T1000 (cell line): ENCODE results near the gene MAP7D2.
"Not testable (repeated sequence)": the region's sequence is repeated elsewhere in the genome, so short reads cannot be mapped to it uniquely, and the experiment has no call there.

Experiments used
- DNase-seq: peaks from one replicate; lab custom pipeline; 2025; ENCODE audit warnings: mixed read lengths; lab: John Stamatoyannopoulos, UW

MAP7D2 gene

DNA sequence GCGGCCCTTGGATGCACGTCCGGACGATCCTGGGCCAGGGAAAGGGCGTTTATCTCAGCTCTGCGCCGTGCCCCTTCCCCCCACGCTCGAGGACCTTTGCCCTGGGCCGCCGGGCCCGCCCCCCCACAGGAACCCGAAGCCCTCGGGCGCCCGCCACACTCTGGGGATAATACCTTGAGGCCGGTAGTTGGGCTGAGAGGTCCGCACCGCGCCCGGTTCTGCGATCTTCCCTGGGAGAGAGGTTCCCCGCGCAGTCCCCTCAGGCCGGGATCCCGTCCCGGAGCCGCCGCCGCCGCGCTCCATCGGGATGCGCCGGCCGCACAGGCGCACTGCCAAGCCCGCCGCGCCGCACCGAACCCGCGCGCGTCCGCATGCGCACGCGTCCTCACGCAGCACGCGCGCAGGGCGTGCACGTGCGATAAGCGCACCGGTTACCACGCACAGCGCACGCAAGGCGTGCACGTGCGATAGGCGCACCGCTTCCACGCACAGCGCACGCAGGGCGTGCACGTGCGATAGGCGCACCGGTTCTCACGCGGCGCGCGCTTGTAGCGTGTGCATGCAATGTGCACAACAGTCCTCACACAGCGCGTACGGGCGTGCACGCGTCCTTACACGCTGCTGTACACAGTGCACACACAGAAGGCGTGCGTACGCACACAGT lies at the start of gene MAP7D2:
Gene MAP7D2 (minus strand): TSS at position 331 of the 664 bp plus-strand sequence. CDS start 28 bp downstream, at position 303.
- no peak for DNase-seq

DNA sequence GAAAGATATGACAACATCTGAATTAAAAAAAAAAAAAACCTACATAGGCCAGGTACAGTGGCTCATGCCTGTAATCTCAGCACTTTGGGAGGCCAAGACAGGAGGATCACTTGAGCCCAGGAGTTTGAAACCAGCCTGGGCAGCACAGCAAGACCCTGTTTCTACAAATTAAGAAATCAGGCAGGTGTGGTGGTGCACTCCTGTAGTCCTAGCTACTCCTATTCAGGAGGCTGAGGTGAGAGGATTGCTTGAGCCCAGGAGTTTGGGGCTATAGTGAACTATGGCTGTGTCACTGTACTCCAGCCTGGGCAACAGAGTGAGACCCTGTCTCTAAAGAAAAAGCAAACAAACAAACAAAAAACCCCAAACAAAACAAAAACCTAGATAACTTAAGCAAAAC lies 45.8 kb upstream of the MAP7D2 start:
- not testable (repeated sequence) for DNase-seq

DNA sequence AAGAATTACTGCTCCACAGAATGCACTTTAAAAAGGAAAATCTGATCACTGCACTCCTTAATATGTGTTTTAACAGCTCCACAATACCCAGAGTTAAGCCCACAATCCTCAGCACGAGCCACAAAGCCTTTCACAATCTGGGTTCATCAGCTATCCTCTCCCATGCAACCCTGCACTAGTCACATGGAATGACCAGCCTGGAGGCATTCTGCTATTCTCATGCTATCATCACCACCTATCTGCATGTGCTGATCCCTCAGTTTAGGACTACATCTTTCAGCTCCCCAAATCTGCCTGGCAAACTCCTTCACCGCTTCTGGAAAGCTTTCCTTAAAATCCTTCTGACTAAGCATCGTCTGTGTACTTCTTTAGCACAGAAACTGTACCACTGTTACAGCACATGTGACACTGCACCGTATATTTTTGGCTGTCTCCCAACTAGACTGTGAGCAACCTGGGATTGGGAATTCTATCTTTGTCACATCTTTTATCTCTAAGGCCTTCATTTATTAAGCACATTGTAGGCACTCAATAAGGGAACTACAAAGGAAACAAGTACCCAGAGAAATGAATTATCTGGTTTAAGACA lies 43.2 kb upstream of the MAP7D2 start:
- DNase-seq: no peak

DNA sequence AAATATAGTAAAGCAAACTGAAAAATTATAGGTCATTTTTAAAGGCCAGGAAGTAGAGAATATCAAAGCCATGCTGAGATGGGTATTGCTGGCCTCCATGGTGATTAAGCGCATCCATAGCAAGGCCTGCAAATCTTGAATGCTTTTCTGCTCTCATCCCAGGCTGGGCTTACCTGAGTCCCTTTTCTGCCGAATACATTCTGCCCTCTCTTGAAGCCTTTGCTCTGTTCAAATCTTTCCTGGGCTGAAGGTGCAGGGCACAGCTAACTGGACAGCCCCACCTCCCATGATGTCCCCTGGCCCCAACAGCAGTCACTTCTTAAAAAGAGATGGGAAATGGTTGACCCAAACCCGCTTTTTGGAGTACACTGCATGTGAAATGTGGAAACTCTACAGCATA lies 35.0 kb upstream of the MAP7D2 start:
- no peak for DNase-seq

DNA sequence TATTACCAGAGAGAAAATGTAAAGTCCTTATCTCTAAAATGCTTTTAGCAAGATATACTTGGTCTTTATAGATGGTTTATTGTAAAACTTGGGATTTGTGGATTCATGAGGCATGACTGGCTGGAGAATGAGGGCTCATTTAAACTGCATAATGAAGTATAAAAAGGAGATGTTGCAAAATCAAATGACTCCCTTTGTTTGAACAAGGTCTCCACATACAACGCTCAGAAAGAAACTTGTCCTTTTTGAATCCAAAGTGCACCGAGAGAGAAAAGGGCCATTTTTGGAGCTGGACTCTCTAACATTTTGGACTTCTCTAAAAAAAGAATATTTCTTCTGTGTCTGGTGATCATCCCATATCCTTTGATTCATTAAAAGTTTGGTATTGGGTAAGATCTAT lies 32.6 kb upstream of the MAP7D2 start:
- no peak for DNase-seq

DNA sequence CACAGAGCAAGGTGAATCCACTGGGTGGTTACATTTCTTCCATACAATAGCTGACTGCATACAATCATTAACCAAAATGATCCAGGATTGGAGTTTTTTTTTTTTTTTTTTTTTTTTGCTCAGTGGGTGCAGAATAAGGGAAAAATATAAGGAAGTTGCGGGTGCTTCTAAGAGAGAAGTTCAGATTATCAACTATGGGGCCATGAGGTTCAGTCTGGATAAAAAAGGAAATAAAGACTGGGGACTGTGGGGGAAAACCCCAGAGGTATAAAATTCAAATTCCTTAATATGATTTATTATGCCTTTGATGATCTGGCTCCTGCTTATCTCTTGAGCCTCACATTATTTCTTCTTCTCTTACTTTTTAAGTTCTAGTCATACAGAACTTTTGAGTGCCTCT lies 30.9 kb upstream of the MAP7D2 start:
- DNase-seq: no peak

DNA sequence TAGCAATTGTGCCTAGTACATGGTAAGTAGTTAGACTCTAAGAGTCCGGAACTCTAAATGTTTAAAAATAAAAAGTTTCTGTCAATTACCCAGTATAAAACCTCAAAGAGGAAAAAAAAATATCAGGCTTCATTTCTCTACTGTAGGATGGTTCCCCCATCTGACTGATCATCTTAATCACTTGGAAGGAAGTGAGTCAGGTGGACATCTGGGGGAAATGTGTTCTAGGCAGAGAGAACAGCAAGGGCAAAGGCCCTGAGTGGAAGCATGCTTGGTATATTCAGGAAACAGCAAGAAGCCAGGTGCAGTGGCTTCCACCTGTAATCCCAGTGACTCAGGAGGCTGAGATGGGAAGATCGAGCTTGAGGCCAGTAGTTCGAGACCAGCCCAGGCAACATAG lies 27.8 kb upstream of the MAP7D2 start:
- no peak for DNase-seq

DNA sequence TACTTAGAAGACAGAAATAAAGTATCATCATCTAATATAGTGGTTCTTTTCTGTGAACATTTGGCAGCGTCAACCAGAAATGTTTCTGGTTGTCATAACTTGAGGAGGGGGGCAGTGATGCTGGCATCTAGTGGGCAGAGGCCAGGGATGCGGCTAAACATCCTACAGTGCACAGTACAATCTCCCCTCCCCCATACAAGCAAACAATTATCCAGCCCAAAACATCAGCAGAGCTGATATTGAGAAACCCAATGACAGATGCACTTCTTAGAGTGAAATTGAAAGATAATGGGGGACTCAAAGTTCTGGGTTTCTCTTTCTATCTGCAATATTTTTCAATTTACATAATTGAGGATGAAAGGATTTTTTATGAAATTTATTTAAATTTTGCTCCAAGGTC lies 26.9 kb upstream of the MAP7D2 start:
- DNase-seq: no peak

DNA sequence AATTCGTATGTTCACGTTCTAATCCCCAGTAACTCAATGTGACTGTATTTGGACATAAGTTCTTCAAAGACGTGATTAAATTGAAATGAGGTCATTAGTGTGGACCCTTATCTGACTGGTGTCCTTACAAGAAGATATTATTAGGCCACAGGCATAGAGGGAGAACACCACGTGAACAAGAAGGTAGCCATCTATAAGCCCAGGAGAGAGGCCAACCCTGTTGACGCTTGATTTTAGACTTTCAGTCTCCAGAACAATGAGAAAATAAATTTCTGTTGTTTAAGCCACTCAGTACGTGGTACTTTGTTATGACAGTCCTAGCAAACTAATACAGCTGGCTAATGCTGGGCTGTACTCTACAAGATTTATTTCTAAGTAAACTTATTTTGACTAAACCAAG lies 26.4 kb upstream of the MAP7D2 start:
- DNase-seq: no peak

DNA sequence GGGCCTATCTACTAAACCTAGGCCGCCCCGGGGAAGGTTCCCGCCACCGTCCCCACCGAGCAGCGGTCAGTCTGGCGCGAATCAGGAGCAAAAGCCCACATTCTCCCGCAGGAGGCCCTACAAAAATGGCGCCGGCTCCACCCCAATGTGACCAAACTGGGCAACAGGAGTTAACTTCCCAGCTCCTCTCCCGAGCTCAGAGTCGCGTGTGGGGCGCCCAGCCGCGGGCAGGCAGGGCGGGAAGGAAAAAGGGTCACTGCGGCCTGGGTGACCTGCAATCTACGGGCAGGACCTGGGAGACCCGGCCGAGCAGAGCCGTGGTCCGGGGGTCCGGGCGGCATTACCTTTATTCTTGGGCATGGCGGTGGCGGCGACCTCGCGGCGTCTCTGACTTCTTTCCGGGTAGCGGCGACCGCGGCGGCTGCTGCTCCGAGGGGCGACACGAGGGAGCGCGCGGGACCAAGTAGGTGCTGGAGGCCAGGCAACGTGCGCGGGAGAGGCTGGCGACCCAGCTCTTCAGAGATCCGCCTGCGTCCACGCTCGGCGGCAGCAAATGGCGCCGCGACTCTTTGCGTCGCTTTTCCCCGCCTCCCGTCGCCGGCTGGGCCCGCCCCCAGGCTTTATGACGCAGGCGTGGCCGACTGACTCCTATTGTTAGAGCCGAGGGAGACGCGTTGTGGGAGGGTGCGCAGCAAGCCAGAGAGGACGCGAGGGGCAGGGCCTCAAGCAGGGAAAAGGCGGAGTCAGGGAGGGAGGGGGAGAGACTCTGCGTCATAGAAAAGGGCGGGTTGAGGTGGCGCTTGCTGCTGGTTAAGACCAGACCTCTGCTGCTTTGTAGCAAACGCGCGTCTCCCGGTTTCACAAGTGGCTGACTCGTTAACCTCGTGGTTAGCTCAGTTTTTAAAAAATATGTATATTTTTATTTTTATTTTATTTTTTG lies 24.8 kb upstream of the MAP7D2 start, which contains the start of gene EIF1AX:
Gene EIF1AX (minus strand): TSS at position 558 of the 940 bp plus-strand sequence. CDS start 198 bp downstream, at position 360.
- peak; percentile 82 for DNase-seq

DNA sequence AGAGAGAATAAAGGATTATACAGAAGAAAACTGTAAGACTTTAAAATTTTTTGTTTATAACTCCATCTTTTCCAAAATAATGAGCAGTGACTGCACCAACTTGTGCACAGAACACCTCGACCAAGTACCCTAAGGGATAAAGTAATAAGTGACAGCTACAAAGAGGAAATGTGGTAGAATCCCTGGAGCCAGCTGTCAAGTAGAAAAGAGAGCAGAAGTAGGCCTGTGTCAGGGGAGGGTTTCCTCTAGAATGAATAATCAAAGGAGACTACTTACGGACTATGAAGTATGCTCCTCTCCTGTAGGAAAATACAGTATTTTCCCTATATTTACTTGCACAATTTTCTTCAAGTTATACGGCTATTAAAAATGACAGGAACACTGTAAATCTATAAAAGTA lies 23.7 kb upstream of the MAP7D2 start:
- DNase-seq: no peak

DNA sequence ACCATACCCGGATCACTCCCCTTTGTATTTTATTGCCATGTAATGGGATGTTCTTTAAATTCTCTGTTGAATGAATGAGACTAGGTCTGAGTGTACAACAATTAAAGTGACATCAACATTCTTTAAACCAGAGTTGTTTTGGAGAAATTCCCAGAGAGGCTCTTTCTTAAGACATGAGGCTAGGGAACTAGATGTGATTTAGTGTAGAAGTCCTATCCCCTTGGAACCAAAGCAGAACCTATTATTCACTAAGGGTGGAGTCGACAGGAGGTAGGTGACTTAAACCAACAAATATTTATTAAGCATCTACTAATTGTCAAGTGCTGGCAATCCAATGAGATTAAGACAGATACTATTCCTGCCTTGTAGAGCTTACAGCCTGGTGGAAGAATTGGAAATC lies 23.3 kb upstream of the MAP7D2 start:
- DNase-seq: no peak

DNA sequence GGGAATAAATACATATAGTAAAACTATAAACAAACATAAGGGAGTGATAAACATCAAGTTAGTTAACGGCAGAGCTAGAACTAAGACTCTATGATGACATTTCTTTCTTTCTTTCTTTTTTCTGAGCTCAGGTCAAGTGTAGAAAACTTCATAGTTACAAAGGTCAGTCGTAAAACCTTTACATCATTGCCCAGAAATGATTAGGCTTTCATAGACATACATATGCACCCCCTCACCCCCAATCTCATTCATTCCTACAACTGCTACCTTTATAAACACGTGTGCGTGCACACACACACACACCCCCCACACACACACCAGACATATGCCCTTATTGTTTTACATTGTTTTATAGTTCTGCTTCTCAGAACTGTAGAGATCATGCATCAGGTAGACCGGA lies 19.2 kb upstream of the MAP7D2 start:
- DNase-seq: no peak

DNA sequence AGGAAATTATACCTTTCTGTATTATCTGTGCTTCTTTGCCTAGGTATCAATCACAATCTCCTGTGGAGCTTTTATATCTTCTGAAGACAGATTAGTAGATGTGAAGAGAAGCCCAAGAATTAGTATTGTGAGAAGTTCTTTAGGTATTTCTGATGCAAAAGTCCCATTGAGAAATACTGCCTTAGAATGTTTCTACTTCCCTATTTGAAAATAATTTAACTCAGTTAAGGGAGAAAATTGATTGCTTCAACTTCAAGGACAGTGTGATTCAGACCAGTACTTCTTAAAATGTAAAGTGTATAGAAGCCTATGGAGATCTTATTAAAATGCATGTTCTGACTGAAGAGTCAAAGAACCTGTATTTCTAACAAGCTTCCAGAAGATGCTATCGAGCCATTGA lies 16.0 kb upstream of the MAP7D2 start:
- DNase-seq: no peak

DNA sequence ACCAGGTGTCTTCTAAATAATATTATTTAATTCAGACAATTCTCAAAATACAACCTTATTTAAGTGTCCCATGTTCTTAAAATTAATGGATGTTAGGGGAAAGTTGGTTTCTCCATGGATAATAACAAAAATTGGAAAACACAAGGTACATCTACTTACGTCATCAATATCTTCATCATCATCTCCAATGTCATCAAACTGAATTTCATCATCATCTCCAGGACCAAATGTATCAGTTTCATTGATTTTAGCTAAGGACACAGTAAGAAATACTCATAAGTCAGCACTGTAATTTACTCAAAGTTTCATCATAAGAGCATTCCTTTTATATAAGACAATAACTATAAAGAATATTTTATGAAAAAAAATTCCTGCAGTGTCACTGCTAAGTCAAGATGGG lies 13.7 kb upstream of the MAP7D2 start:
- no peak for DNase-seq

DNA sequence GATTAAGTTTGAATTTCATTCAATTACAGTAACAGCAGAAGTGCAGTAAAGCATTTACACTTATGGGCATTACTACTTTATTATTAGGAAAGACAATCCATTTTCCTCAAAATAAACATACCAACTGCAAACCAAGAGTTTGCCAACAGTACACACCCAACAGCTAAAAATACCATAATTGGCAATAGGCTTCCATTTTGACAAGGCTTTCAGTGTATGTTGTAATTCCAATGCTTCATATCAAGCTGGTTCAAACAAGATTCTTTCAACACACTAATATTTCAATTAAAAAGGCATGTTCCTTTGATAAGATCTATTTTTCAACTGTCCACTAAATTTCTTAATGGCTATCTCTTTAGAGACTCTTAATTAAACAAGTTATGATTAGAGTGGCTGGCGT lies 12.8 kb upstream of the MAP7D2 start:
- DNase-seq: no peak

DNA sequence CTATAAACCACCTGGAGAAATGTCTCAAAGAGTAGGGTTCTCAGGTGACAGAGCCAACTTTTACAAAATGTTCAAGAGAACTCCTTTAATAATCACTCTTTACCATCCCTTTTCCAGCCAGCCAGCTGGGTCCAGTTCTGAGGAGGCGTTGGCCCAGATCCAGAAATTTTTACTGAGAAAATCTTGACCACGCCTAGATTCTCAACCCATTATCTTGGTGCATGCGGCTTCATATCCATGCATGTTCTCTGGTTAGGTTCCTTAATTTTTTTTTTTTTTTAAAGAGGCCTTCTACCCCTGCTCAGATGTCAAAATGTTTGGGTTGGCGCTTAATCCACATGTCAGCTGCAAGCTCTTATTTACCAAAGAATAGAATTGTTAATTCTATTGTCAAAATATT lies 12.0 kb upstream of the MAP7D2 start:
- DNase-seq: no peak

DNA sequence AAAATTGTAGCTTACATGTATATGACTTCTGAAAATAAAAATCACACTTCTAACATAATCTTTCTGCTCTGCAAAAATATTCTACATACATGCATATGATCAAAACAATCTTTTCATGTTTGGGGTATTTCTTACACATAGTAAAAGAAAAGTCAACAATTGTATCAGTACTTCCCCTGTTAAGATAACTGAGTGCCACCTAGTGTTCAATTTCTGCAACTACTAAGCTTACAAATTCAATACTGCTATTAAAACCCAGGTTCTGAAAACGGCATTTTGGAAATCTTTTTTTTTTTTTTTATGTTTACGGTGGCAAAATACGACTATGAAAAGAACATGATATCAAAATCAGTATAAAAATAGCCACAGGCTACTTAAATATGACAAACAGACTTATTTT lies 10.7 kb upstream of the MAP7D2 start:
- not testable (repeated sequence) for DNase-seq

DNA sequence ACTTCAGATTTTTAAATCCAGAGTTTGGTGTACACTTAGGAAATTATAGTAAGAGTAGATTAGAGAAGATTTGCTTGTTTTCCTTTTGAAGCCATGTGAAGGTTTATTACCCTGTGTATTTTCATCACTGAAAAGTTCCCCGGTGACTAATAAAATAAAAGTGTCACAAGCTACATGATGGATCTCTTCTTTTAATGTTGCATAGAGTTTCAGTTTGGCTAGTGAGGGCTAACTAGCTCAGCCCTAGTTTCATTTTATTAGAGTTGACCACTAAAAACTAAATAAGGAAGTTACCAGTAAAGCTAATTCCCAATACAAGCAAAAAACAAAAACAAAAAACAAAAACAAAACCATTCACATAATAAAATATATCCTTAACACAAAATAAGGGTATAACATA lies 10.1 kb upstream of the MAP7D2 start:
- not testable (repeated sequence) for DNase-seq

DNA sequence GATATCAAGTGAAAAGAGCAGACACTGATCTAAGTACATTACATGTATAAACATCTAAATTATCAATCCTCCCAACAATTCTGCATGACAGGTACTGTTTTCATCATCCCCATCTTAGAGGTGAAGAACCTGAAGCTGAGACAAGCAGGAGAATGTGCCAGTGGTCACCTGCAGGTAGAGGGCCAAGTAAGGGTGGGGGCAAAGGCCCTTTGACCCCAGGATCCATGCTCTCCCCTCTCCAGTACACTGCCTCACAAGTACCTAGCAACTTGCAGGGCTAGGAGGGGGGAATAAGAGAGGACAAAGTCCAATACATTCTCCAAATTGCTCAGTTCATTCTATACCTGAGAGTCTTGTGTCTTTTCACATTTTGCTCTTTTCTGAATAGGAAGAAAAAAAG lies 8.3 kb upstream of the MAP7D2 start:
- no peak for DNase-seq

DNA sequence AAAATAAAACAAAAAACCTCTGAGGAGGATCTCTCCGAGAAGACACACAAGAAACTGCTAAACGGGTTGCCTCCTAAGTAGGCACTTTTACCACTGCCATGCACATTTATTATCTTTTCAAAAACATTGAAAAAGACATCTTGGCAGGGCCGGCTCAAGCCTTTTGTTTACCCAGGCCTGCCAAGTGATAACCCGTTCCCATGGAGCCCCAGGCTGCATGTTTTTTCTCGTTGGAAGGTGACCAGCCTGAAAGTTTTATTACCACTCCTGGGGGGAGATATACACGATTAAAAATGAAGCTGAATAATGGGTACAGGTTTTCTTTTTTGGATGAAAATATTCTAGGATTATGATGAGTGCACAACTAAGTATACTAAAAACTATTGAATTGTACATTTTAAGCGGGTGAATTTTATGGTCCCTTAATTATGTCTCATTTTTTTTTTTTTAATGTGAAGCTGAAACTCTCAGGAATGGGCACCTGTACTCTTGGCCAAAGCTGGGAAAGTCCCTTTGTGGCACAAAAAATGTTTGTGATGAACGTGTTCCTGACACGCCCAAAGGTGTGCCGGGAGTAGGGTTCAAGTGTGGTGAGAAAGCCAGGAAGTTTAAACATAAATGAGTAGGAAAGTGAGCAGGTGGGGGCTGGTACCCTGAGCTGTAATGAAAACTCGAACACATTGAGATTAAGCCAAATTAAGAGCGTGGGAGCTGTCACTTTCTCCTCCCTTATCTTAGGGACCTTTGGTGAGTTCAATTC lies 1.5 kb upstream of the MAP7D2 start:
- no peak for DNase-seq

DNA sequence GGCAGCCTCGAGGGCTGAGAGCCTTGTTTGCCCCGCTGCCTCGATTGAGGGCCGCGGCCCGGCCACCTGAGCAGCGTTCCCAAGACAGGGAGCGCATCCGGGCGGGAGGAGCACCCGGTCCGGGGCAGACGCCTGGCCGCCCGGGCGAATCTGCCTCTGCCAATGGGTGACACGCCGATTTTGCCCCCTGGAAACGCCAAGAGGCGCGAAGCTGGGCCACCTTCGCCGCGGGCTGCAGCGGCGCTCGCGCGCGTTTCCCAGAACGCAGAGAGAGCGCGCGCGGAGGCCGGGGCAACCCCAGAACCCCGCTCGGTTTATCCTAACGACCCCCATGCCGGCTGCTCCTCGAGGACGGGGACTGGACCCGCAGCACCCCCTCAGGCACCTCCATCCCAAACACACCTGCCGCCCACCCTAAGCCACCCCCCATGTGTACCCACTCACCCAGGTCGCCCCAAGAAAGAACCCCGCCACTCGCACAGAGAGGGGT lies 575 bp downstream of the MAP7D2 start:
- no peak for DNase-seq
